ENCODE measurements around the gene CD300C. TPM values are rescaled to one million over a fixed set of nuclear protein-coding genes. Genes with fewer than 3 reads are reported as not detected.

The CD300C gene
- total RNA-seq, 2 donors from 2014 or later, result 1.5 TPM; not detected in 1

DNA sequence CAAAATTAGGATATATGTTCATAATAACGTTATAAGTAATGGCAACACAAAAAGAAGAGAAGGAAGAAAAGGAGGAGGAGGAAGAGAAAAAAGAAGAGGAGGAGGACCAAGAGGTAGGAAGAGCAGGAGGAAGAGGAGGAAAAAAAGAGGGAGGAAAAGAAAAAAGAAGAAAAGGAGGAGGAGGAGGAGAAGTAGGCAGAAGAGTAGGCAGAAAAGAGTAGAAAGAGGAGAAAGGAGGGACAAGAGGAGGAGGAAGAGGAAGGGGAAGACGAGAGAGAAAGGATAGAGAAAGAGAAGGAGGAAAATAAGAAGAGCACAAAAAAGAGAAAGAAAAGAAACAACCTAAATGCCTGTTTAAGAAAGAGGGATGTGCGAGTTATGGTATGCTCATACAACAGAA lies 9.0 kb downstream of the CD300C start:
- DNase-seq (ENCODE audit: low spot score), result no peak
- H3K36me3 ChIP-seq, result no peaks in the 10 kb centered on the region
- H3K27me3 ChIP-seq (replicated peaks; ENCODE audit: insufficient read depth), result no peaks in the 10 kb centered on the region
- no peak overlapping the region for H3K4me3 ChIP-seq
- intact Hi-C loops (cut with DNase I), result no loop called here
- H3K9me3 ChIP-seq, result no peaks in the 10 kb centered on the region
- no peaks in the 10 kb centered on the region for H3K4me1 ChIP-seq (replicated peaks)
- no peak for TF ChIP-seq POLR2A (IDR thresholded peaks at IDR 0.05)
- no peak for TF ChIP-seq POLR2AphosphoS5 (IDR thresholded peaks at IDR 0.05)
- TF ChIP-seq, protein P1, sequence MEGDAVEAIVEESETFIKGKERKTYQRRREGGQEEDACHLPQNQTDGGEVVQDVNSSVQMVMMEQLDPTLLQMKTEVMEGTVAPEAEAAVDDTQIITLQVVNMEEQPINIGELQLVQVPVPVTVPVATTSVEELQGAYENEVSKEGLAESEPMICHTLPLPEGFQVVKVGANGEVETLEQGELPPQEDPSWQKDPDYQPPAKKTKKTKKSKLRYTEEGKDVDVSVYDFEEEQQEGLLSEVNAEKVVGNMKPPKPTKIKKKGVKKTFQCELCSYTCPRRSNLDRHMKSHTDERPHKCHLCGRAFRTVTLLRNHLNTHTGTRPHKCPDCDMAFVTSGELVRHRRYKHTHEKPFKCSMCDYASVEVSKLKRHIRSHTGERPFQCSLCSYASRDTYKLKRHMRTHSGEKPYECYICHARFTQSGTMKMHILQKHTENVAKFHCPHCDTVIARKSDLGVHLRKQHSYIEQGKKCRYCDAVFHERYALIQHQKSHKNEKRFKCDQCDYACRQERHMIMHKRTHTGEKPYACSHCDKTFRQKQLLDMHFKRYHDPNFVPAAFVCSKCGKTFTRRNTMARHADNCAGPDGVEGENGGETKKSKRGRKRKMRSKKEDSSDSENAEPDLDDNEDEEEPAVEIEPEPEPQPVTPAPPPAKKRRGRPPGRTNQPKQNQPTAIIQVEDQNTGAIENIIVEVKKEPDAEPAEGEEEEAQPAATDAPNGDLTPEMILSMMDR (IDR thresholded peaks at IDR 0.05), result no peak
- WGBS, result 79% methylated on average over 3 of the region's 3 CpGs
- no peak overlapping the region for H3K27ac ChIP-seq

DNA sequence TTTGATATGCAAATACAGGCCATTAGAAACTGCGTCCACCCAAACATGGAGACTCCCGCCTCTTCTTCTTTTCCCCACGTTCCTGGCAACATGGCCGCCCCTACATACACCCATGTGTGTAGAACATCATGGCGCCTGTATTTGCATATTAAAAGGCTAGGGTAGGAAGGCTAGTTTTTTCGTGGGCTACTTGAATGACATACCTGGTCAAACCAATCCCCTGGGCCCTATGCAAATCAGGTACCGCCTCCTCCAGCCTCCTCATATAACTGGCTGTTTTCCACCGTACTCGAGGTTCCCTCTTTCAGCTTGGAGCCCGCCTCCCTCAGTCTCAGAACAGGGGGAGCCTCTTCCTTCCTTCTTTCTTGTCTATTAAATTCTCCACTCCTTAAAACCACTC lies 13.8 kb downstream of the CD300C start:
- TF ChIP-seq POLR2A (IDR thresholded peaks at IDR 0.05) (peak; percentile 20), POLR2AphosphoS5 (IDR thresholded peaks at IDR 0.05) (no peak)
- no peak for DNase-seq (ENCODE audit: low spot score)
- H3K4me1 ChIP-seq (replicated peaks), result no peaks in the 10 kb centered on the region
- 69% methylated on average over 10 of the region's 10 CpGs for WGBS
- no peaks in the 10 kb centered on the region for H3K36me3 ChIP-seq
- no peaks in the 10 kb centered on the region for H3K27me3 ChIP-seq (replicated peaks; ENCODE audit: insufficient read depth)
- intact Hi-C loops (cut with DNase I), result no loop called here
- no peaks in the 10 kb centered on the region for H3K9me3 ChIP-seq
- H3K4me3 ChIP-seq, result no peak overlapping the region
- no peak overlapping the region for H3K27ac ChIP-seq

DNA sequence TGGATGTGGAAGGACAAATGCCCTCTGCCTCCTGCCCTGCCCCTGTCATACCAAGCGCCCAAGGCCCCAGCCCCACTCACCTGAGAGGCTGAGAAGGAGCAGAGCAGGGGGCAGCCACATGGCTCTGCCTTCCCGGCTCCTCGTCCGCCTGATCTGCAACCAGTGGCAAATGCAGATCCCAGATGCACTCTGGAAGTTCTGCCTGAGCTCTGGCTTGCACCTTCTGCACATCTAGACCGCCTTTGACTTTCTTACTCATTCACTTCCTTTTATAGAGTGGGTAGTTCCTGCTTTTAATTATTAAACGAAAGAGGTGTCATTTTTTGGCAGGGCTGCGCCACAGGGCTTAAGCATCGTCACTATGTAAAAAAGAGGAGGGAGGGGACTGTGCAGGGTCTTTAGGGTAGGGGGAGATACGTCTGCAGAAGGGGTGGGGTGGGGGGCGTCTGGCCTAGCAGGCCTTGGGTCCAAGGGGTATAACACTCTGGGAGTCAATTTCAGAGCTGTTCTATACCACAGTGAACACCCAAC lies 14.6 kb downstream of the CD300C start, which contains the start of gene CD300LB:
TSS of gene CD300LB (minus strand) at position 245 of the 531 bp plus-strand sequence. CDS start at position 120, 125 bp downstream.
- H3K4me3 ChIP-seq, result no peak within 1 kb of the TSS
- H3K36me3 ChIP-seq, result no peaks in the 10 kb centered on the region
- H3K9me3 ChIP-seq, result no peaks in the 10 kb centered on the region
- H3K27me3 ChIP-seq (replicated peaks; ENCODE audit: insufficient read depth), result no peaks in the 10 kb centered on the region
- 64% methylated on average over 10 of the region's 10 CpGs for WGBS
- no peak for DNase-seq (ENCODE audit: low spot score)
- no peaks in the 10 kb centered on the region for H3K4me1 ChIP-seq (replicated peaks)
- no peak within 1 kb of the TSS for H3K27ac ChIP-seq
- TF ChIP-seq POLR2AphosphoS5 (IDR thresholded peaks at IDR 0.05), result no peak
- TF ChIP-seq, protein P1 (IDR thresholded peaks at IDR 0.05), result no peak
- intact Hi-C loops (cut with DNase I), result no loop called here

DNA sequence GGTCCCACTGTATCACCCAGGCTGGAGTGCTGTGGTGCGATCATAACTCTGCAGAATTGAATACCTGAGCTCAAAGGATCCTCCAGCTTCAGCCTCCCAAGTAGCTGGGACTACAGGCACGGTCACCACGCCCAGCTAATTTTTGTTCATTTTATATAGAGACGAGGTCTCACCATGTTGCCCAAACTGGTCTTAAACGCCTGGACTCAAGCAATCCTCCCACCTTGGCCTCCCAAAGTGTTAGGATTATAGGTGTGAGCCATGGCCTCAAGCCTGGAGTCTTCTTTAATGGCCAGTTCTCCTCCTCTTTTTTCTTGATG lies 15.1 kb downstream of the CD300C start:
- Histone ChIP-seq H3K4me1 (replicated peaks) (no peaks in the 10 kb centered on the region), H3K9me3 (no peaks in the 10 kb centered on the region), H3K27ac (no peak overlapping the region), H3K4me3 (no peak overlapping the region), H3K36me3 (no peaks in the 10 kb centered on the region), H3K27me3 (replicated peaks; ENCODE audit: insufficient read depth) (no peaks in the 10 kb centered on the region)
- WGBS, result 70% methylated on average over 5 of the region's 5 CpGs
- DNase-seq (ENCODE audit: low spot score), result no peak
- intact Hi-C loops (cut with DNase I), result no loop called here
- TF ChIP-seq POLR2A (IDR thresholded peaks at IDR 0.05) (no peak), POLR2AphosphoS5 (IDR thresholded peaks at IDR 0.05) (no peak)
- TF ChIP-seq, protein P1 (IDR thresholded peaks at IDR 0.05), result no peak

DNA sequence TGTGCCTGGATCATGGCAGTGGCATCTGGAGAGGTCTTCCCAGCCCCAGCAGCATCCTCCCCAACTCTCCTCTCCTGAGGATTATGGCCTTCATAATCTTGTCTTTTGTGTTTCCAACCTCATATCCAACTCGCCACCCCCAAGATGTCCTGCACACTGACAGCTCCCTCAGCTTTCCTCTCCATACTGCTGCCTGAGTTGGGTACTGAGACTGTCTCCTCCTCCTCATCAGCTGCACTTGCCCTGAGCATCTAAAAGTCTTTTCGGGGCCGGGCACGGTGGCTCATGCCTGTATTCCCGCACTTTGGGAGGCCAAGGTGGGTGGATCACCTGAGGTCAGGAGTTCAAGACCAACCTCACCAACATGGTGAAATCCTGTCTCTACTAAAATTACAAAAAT lies 16.7 kb downstream of the CD300C start:
- Histone ChIP-seq H3K4me1 (replicated peaks) (no peaks in the 10 kb centered on the region), H3K9me3 (no peaks in the 10 kb centered on the region), H3K27me3 (replicated peaks; ENCODE audit: insufficient read depth) (no peaks in the 10 kb centered on the region), H3K27ac (no peak overlapping the region), H3K36me3 (no peaks in the 10 kb centered on the region), H3K4me3 (no peak overlapping the region)
- TF ChIP-seq POLR2AphosphoS5 (IDR thresholded peaks at IDR 0.05) (no peak), POLR2A (IDR thresholded peaks at IDR 0.05) (no peak)
- TF ChIP-seq, protein P1 (IDR thresholded peaks at IDR 0.05), result no peak
- intact Hi-C loops (cut with DNase I), result no loop called here
- DNase-seq (ENCODE audit: low spot score), result no peak
- 89% methylated on average over 5 of the region's 5 CpGs for WGBS
